T-helper 17 cell (primary cell): ENCODE results near the gene ANKRD34A. TPM values are rescaled to one million over a fixed set of nuclear protein-coding genes. Genes with fewer than 3 reads are reported as not detected.

Experiments
- ATAC-seq: fragments of 150-1000 bp; cut with Tn5 transposase; 2 replicates; pipeline ENCODE4 v1.10.0; 2021; ENCODE audit warnings: mild to moderate bottlenecking, moderate library complexity
- DNase-seq, 3 donors: peaks; one replicate each; pipeline versions ENCODE4 v3.0.0 to v3.0.0-alpha.2; 2020 to 2021
- H3K9me3 ChIP-seq: one replicate; pipeline ENCODE4 v1.7.0; 2013; ENCODE audit warnings: low read length, mild to moderate bottlenecking; ENCODE audit not compliant: control insufficient read depth, poor library complexity, severe bottlenecking
- H3K27ac Mint-ChIP-seq: one replicate; pipeline ENCODE4 v1.8.0; 2022; ENCODE audit warnings: mild to moderate bottlenecking, moderate library complexity, mixed read lengths
- H3K27me3 Mint-ChIP-seq: one replicate; pipeline ENCODE4 v1.8.0; 2022; ENCODE audit warnings: mixed read lengths
- H3K36me3 Mint-ChIP-seq: one replicate; pipeline ENCODE4 v1.8.0; 2022; ENCODE audit warnings: low read depth, mixed read lengths
- H3K4me1 Mint-ChIP-seq: one replicate; pipeline ENCODE4 v1.8.0; 2022; ENCODE audit warnings: mild to moderate bottlenecking, mixed read lengths
- H3K4me3 Mint-ChIP-seq: one replicate; pipeline ENCODE4 v1.8.0; 2022; ENCODE audit warnings: mild to moderate bottlenecking, moderate library complexity, mixed read lengths
- total RNA-seq, 4 donors: library from RNA in 2 of 4; stranded (reverse) in 2 of 4; gene quantifications; one replicate each; pipeline ENCODE4 v1.2.3 and lab custom pipeline; 2022 to 2026

The ANKRD34A gene
- total RNA-seq, 2 donors from 2014 or later, result 0.70 to 1.7 TPM

DNA sequence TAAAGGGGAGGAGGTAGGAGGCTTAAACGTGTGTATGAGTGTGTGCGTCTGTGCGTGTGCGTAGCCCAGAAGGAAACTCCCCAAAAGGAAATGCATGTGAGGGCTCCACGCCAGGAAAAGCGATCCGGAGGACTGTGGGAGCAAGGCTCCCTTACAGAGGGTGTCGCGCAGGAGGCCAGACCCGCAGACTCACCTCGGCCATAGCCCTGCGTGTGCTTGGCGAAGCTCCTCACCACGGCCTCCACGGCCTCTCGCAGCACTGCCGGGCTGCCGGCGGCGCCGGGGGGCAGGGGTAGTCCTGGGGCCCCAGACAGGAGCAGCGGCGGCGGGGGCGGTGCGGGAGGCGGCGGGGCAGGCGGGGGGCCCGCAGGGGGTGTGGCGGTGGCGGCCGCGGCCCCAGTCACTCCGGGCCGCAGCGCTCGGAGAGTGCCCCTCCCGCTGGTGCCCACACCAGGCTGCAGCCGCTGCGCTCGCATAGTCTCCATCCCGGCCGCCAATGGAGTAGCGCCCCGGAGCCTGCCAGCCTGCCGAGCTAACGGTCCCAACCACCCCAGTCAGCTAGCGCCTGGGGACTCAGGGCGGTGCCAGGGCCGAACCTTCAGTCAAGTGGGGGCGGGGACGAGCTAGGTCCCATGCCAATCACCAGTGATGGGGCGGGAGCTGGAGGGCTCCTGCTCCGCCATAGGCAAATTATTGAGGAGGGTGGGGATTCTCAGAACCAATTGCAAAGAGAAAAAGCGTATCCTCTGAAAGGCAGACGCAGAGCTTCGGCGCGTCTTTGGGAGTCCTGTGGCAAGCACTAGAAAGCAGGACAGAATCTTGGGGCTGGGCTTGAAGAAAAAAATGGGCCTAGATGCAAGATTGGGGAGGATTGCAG is 6.7 kb downstream of the ANKRD34A start, which contains the start of gene LIX1L:
LIX1L (minus strand) TSS at position 575 of the 877 bp plus-strand sequence; CDS start at position 485, 90 bp downstream.
- DNase-seq (peak; percentile 88 to 92 (median 88)), ATAC-seq (peak; percentile 91)
- H3K27me3 Mint-ChIP-seq, result no peaks in the 10 kb centered on the region
- peak within 1 kb of the TSS; percentile 98 for H3K27ac Mint-ChIP-seq
- H3K36me3 Mint-ChIP-seq, result peaks cover 6% of the 10 kb centered on the region
- peaks cover 70% of the 10 kb centered on the region for H3K4me1 Mint-ChIP-seq
- H3K9me3 ChIP-seq, result no peaks in the 10 kb centered on the region
- peak within 1 kb of the TSS; percentile 99 for H3K4me3 Mint-ChIP-seq

DNA sequence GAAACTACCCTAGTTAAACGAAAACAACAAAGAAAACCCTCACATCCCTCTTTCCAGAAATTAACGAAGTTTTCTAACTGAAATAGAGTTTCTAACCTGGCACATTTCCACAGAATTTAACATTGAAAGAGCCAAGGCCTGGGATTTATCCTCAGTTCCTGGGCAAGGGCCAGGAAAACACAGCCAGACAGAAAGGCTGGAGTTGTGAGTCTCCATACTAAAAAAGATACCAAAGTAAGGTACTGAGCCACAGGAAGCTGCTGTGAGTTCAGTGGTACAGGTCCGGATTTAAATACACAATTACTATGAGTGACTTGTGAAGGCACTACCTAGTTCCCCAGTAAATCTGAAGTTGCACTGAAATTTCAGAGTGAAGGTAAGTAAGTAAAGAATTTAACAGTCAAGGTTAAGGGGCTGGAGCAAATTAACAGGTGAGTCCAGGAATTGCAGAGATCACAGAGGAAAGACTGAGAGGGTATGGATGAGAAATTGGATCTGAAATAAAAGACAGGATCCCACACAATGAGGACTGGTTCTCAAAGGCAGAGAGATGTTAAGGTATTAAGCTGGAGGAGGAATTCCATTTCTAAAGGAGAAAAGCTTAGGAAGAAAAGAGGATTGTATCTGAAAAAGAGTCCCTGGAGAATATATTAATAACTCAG is 7.5 kb downstream of the ANKRD34A start:
- Mint-ChIP-seq H3K36me3 (peaks cover 6% of the 10 kb centered on the region), H3K27me3 (no peaks in the 10 kb centered on the region), H3K4me1 (peaks cover 67% of the 10 kb centered on the region), H3K4me3 (peak overlapping the region; percentile 99), H3K27ac (peak overlapping the region; percentile 98)
- ATAC-seq (no peak), DNase-seq (no peak)
- H3K9me3 ChIP-seq, result no peaks in the 10 kb centered on the region

DNA sequence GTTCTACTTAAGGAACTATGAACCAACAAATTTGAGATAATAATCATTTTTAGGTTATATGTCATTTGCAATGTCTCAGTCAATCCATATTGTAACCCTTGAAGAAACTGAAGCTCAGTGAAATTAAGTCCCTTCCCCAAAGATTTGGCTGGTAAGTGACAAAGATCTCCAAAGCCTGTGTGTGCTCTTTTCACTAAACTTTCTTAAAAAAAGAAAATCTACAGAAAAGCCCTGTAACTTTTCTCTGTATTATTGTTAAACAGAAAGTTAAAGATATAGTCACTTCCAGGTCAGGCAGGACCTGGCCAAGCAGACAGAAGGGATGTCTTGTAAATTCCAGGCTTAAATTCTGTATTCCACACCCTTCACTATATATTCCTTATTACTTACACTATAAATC is 8.0 kb downstream of the ANKRD34A start:
- H3K9me3 ChIP-seq, result no peaks in the 10 kb centered on the region
- ATAC-seq (no peak), DNase-seq (no peak)
- Mint-ChIP-seq H3K36me3 (peaks cover 6% of the 10 kb centered on the region), H3K4me1 (peaks cover 66% of the 10 kb centered on the region), H3K4me3 (peak overlapping the region; percentile 99), H3K27me3 (no peaks in the 10 kb centered on the region), H3K27ac (peak overlapping the region; percentile 98)

DNA sequence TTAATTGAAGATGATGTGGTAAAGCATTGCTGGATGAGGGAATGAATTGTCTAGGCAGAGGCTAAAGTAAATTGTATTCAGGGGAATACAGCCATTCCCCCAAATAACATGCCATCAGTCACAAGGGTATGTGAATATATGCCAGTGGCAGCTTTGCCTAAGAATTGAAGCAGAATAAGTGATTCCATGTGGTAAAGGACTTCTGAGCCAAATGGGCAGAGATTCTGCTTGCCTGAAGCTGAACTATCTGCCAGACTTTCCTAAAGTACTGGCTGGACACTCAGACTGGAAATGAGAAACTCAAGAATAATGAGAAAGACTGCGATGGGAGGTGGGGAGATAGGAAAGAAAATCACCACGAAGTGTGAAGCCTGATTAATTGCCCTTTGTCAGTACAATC is 8.9 kb downstream of the ANKRD34A start:
- peaks cover 6% of the 10 kb centered on the region for H3K36me3 Mint-ChIP-seq
- peak overlapping the region; percentile 67 for H3K4me3 Mint-ChIP-seq
- H3K4me1 Mint-ChIP-seq, result peaks cover 73% of the 10 kb centered on the region
- no peaks in the 10 kb centered on the region for H3K27me3 Mint-ChIP-seq
- DNase-seq, result no peak
- no peaks in the 10 kb centered on the region for H3K9me3 ChIP-seq
- H3K27ac Mint-ChIP-seq, result peak overlapping the region; percentile 98
- ATAC-seq, result no peak

DNA sequence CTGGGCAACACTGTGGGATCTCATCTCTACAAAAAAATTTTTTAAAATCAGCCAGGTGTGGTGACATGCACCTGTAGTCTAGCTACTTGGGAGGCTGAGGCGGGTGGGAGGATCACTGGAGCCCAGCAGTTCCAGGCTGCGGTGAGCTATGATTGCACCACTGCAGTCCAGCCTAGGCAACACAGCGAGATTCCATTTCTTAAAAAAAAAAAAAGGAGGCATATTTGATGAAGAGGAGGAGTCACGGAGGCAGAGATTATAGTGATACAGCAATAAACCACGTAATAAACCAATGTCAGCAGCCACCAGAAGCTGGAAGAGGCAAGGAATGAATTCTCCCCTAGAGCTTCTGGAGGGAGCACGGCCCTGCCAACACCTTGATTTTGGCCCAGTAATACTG is 10.5 kb downstream of the ANKRD34A start:
- Mint-ChIP-seq H3K4me1 (peaks cover 73% of the 10 kb centered on the region), H3K36me3 (peaks cover 8% of the 10 kb centered on the region), H3K4me3 (peak overlapping the region; percentile 67), H3K27ac (no peak overlapping the region), H3K27me3 (no peaks in the 10 kb centered on the region)
- no peak for ATAC-seq
- DNase-seq, result no peak
- no peaks in the 10 kb centered on the region for H3K9me3 ChIP-seq

DNA sequence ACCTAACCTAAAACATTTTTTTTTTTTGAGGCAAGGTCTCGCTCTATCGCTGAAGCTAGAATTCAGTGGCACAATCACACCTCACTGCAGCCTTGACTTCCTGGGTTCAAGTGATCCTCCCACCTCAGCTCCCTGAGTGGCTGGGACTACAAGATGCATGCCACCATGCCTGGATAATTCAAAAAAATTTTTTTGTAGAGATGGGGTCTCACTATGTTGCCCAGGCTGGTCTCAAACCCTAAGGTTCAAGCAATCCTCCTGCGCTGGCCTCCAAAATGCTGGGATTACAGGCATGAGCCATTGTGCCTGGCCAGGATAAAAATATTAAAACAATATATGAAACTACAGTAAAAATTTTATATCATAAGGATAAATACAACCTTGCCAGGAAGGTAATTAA is 11.5 kb downstream of the ANKRD34A start:
- H3K36me3 Mint-ChIP-seq, result peaks cover 8% of the 10 kb centered on the region
- ATAC-seq (no peak), DNase-seq (no peak)
- H3K27ac Mint-ChIP-seq, result peak overlapping the region; percentile 19
- no peaks in the 10 kb centered on the region for H3K9me3 ChIP-seq
- H3K4me1 Mint-ChIP-seq, result peaks cover 68% of the 10 kb centered on the region
- H3K4me3 Mint-ChIP-seq, result no peak overlapping the region
- H3K27me3 Mint-ChIP-seq, result no peaks in the 10 kb centered on the region

DNA sequence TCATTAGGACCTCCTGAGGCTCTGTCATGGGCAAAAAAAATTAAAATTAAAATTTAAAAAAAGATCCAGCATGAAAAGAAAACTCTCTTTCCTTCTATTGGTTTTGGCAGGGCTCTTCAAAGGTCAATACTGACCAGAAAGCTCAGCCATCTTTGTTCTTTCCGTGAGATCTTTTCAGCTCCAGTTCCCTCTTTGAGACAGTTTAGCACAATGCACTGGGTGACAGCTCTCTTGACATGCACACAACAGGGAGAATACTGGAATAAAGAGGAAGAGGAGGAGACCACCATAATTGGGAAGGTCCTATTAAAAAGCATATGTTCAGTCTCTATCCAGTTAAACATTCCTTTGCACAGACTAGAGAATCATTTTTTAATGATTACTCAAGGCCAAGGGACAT is 12.8 kb downstream of the ANKRD34A start:
- DNase-seq, result no peak
- H3K4me3 Mint-ChIP-seq, result no peak overlapping the region
- no peak overlapping the region for H3K27ac Mint-ChIP-seq
- H3K36me3 Mint-ChIP-seq, result peaks cover 4% of the 10 kb centered on the region
- H3K4me1 Mint-ChIP-seq, result peaks cover 62% of the 10 kb centered on the region
- no peaks in the 10 kb centered on the region for H3K9me3 ChIP-seq
- ATAC-seq, result no peak
- H3K27me3 Mint-ChIP-seq, result no peaks in the 10 kb centered on the region

DNA sequence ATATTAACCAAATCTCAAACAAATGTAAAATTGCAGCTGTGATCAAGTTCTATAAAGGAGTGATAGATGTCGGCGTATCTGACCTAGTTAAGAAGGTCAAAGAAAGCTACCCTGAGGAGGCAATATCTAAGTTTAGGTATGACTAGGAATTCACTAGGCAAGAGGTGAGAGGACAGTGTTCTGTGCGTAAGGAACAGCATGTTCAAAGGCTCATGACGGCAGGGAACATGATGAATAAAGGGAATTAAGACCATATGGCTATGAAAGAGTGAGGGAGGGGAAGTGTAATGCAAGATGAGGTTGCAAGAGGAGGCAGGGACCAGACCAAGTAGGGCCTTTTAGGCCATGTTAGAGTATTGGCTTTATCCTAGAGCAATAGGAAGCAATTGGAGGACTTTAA is 15.2 kb downstream of the ANKRD34A start:
- no peaks in the 10 kb centered on the region for H3K9me3 ChIP-seq
- DNase-seq, result no peak
- Mint-ChIP-seq H3K27me3 (no peaks in the 10 kb centered on the region), H3K36me3 (peaks cover 2% of the 10 kb centered on the region), H3K4me1 (peaks cover 51% of the 10 kb centered on the region), H3K27ac (peak overlapping the region; percentile 82), H3K4me3 (no peak overlapping the region)
- no peak for ATAC-seq

DNA sequence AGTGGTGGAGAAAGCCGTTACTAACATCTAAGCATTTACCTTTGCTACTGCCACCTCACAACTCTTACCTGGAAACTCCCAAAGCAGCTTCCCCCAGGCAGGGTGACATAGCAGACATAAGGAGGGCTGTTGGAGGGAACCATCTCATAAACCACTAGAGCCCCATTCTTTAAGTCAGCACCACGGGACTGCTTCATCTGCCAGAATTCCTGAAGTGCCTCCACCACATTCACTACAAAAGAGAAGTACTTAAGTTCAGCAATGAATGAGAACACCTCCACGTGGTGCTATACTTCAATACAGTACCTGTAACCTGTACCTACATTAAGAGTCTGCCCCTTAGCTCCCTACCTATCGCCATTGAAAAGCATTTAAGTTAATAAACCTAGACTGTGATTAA is 16.8 kb downstream of the ANKRD34A start:
- peak overlapping the region; percentile 49 for H3K27ac Mint-ChIP-seq
- peaks cover 2% of the 10 kb centered on the region for H3K36me3 Mint-ChIP-seq
- ATAC-seq (no peak), DNase-seq (no peak)
- H3K27me3 Mint-ChIP-seq, result no peaks in the 10 kb centered on the region
- H3K4me3 Mint-ChIP-seq, result no peak overlapping the region
- peaks cover 43% of the 10 kb centered on the region for H3K4me1 Mint-ChIP-seq
- H3K9me3 ChIP-seq, result no peaks in the 10 kb centered on the region

DNA sequence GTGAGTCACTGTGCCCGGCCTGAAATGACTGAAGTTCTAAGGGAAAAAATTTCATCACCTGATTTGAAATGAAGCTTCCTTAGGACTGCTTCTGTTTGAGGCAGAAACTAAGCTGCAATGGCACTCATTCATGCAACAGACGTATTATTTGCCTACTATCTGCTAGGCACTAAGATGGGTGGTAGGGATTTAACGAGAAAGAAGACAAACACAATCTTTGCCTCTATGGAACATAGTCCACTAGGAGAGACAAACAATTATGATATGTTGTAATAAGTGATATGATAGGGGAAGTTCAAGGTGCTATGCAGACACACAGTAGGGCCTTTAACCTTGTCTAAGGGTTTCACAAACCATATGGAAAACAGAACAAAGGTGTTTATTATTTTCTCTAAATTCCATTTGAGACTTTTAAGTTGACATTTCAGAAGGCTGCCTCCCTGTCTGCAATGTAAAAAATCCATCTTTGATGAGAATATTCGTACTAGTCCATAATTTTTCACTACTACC is 17.8 kb downstream of the ANKRD34A start:
- Mint-ChIP-seq H3K27ac (peak overlapping the region; percentile 49), H3K36me3 (peaks cover 5% of the 10 kb centered on the region), H3K4me1 (peaks cover 38% of the 10 kb centered on the region), H3K4me3 (no peak overlapping the region), H3K27me3 (no peaks in the 10 kb centered on the region)
- H3K9me3 ChIP-seq, result no peaks in the 10 kb centered on the region
- ATAC-seq (no peak), DNase-seq (no peak)

DNA sequence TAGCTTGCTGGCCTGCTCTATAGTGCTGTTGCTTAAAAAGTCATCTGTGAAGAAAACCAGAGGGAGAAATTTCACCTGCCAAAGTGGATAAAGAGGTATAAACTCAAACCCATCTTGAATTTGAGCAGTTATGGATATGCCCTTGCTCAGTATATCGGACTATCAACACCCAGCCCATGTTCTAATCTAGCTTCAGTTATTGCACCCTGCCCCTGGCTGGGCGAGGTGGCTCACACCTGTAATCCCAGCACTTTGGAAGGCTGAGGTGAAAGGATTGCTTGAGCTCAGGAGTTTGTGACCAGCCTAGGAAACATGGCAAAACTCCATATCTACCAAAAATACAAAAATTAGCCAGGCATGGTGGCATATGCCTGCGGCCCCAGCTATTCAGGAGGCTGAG is 19.8 kb downstream of the ANKRD34A start:
- ATAC-seq (no peak), DNase-seq (no peak)
- H3K4me1 Mint-ChIP-seq, result peaks cover 22% of the 10 kb centered on the region
- no peaks in the 10 kb centered on the region for H3K27me3 Mint-ChIP-seq
- H3K36me3 Mint-ChIP-seq, result peaks cover 5% of the 10 kb centered on the region
- H3K9me3 ChIP-seq, result no peaks in the 10 kb centered on the region
- H3K4me3 Mint-ChIP-seq, result no peak overlapping the region
- H3K27ac Mint-ChIP-seq, result peak overlapping the region; percentile 88

DNA sequence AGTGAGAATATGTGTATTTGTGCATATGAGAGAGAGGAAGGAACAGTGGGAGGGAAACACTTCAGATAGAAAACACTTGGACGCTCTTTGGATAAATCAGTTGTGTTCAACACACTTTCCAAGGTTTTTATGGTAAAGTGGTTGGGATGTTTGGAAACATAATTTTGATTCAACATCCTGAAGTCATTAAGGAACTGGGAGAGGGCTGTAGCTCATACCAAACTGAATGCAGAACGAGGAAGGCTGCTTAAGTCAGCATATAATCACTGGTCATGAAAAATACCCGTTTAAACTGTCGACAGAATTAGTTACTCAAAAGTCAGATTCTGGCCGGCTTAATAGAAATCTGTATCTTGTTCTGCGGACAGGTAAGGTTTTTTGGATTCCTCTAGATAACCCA is 21.5 kb downstream of the ANKRD34A start:
- H3K9me3 ChIP-seq, result no peaks in the 10 kb centered on the region
- H3K36me3 Mint-ChIP-seq, result peaks cover 3% of the 10 kb centered on the region
- peaks cover 13% of the 10 kb centered on the region for H3K4me1 Mint-ChIP-seq
- H3K27me3 Mint-ChIP-seq, result no peaks in the 10 kb centered on the region
- H3K4me3 Mint-ChIP-seq, result no peak overlapping the region
- ATAC-seq (no peak), DNase-seq (no peak)
- peak overlapping the region; percentile 32 for H3K27ac Mint-ChIP-seq

DNA sequence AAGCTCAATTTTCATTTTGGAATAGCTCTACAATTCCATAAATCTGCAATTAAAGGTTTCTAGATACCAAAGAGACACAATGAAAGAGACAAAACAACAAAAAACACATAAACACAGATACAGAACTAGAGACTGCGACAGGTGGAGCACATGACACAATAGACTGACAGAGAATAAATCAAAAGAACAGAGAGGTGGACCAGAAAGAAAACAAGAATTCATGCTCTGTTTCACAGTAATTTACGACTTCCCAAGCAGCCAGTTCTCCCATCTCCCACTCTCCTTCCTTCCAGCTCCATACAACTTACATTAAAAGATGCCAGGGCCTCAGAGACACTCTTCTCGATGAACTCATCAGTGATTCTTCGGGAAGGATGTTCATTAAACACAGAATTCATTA is 22.0 kb downstream of the ANKRD34A start:
- no peak overlapping the region for H3K4me3 Mint-ChIP-seq
- no peaks in the 10 kb centered on the region for H3K27me3 Mint-ChIP-seq
- no peaks in the 10 kb centered on the region for H3K9me3 ChIP-seq
- H3K27ac Mint-ChIP-seq, result peak overlapping the region; percentile 32
- H3K36me3 Mint-ChIP-seq, result peaks cover 3% of the 10 kb centered on the region
- peaks cover 13% of the 10 kb centered on the region for H3K4me1 Mint-ChIP-seq
- no peak for DNase-seq
- ATAC-seq, result no peak
